ENCODE data around the gene AFF1.

GRCh38 chr4:87126056-87126455 lies 191.2 kb downstream of the AFF1 start:
- TF ChIP-seq POLR2A (IDR thresholded peaks at IDR 0.05) = no peak
- no peak for TF ChIP-seq CTCF (IDR thresholded peaks at IDR 0.05)
